Measurements from ENCODE around the gene STAT5B.
A peak's percentile ranks its signal among the peaks of the same experiment; 100 is the strongest.

STAT5B gene

GRCh38 chr17:42277342-42277712, 1.1 kb upstream of the STAT5B start:
- DNase-seq (ENCODE audit: extremely low read depth, insufficient read length) = no peak
- Histone ChIP-seq H3K36me3 (ENCODE audit: control insufficient read depth, insufficient read depth, low read length) (no peaks in the 10 kb centered on the region), H3K4me3 (replicated peaks; ENCODE audit: low read depth, low read length) (no peak overlapping the region), H3K27me3 (replicated peaks; ENCODE audit: control insufficient read depth, insufficient read depth, low read length) (no peaks in the 10 kb centered on the region)
- no peak for TF ChIP-seq CTCF (IDR thresholded peaks at IDR 0.05; ENCODE audit: insufficient read depth, low read length, poor library complexity, severe bottlenecking)

- no peak for DNase-seq (ENCODE audit: extremely low read depth, insufficient read length)
- H3K27me3 ChIP-seq (replicated peaks; ENCODE audit: control insufficient read depth, insufficient read depth, low read length) = no peaks in the 10 kb centered on the region
- H3K36me3 ChIP-seq (ENCODE audit: control insufficient read depth, insufficient read depth, low read length) = no peaks in the 10 kb centered on the region
- no peak for TF ChIP-seq CTCF (IDR thresholded peaks at IDR 0.05; ENCODE audit: insufficient read depth, low read length, poor library complexity, severe bottlenecking)
- H3K4me3 ChIP-seq (replicated peaks; ENCODE audit: low read depth, low read length) = peak overlapping the region; percentile 91
Measured at GRCh38 chr17:42276609-42277341, 584 bp upstream of the STAT5B start.

- no peaks in the 10 kb centered on the region for H3K27me3 ChIP-seq (replicated peaks; ENCODE audit: control insufficient read depth, insufficient read depth, low read length)
- no peak for TF ChIP-seq CTCF (IDR thresholded peaks at IDR 0.05; ENCODE audit: insufficient read depth, low read length, poor library complexity, severe bottlenecking)
- DNase-seq (ENCODE audit: extremely low read depth, insufficient read length) = peak; percentile 63
- peak overlapping the region; percentile 91 for H3K4me3 ChIP-seq (replicated peaks; ENCODE audit: low read depth, low read length)
- H3K36me3 ChIP-seq (ENCODE audit: control insufficient read depth, insufficient read depth, low read length) = no peaks in the 10 kb centered on the region
Measured at GRCh38 chr17:42275527-42276358, 448 bp downstream of the STAT5B start.

- TF ChIP-seq CTCF (IDR thresholded peaks at IDR 0.05; ENCODE audit: insufficient read depth, low read length, poor library complexity, severe bottlenecking) = no peak
- DNase-seq (ENCODE audit: extremely low read depth, insufficient read length) = no peak
- no peaks in the 10 kb centered on the region for H3K27me3 ChIP-seq (replicated peaks; ENCODE audit: control insufficient read depth, insufficient read depth, low read length)
- no peaks in the 10 kb centered on the region for H3K36me3 ChIP-seq (ENCODE audit: control insufficient read depth, insufficient read depth, low read length)
- peak overlapping the region; percentile 91 for H3K4me3 ChIP-seq (replicated peaks; ENCODE audit: low read depth, low read length)
Measured at GRCh38 chr17:42274812-42275526, 1.2 kb downstream of the STAT5B start.

- Histone ChIP-seq H3K4me3 (replicated peaks; ENCODE audit: low read depth, low read length) (no peak overlapping the region), H3K36me3 (ENCODE audit: control insufficient read depth, insufficient read depth, low read length) (no peaks in the 10 kb centered on the region), H3K27me3 (replicated peaks; ENCODE audit: control insufficient read depth, insufficient read depth, low read length) (no peaks in the 10 kb centered on the region)
- DNase-seq (ENCODE audit: extremely low read depth, insufficient read length) = no peak
- TF ChIP-seq CTCF (IDR thresholded peaks at IDR 0.05; ENCODE audit: insufficient read depth, low read length, poor library complexity, severe bottlenecking) = no peak
Measured at GRCh38 chr17:42274253-42274542, 2.0 kb downstream of the STAT5B start.

All from GM06990 (cell line).